8988T (cell line): Measurements from ENCODE around the gene CHML.
"Not testable (repeated sequence)": the region's sequence is repeated elsewhere in the genome, so short reads cannot be mapped to it uniquely, and the experiment has no call there.

Source experiments
- DNase-seq: peaks from one replicate; pipeline ENCODE4 v3.0.0; 2011

The CHML gene

GRCh38 chr1:241640149-241640866 lies at the start of gene CHML, which contains the start of gene OPN3:
CHML (minus strand) TSS chr1:241640369; CDS start chr1:241635766, 4,603 bp downstream.
OPN3 (minus strand) TSS chr1:241640369; CDS start chr1:241640254, 115 bp downstream.
- peak; percentile 95 for DNase-seq

- DNase-seq: no peak
These were observed 48.8 kb upstream of the CHML start for GRCh38 chr1:241688940-241689368.

- DNase-seq: no peak
These were observed 43.9 kb upstream of the CHML start for GRCh38 chr1:241684108-241684507.

GRCh38 chr1:241682921-241683320 lies 42.8 kb upstream of the CHML start:
- no peak for DNase-seq

GRCh38 chr1:241681861-241682448 lies 41.8 kb upstream of the CHML start:
- not testable (repeated sequence) for DNase-seq

GRCh38 chr1:241679961-241680360 lies 39.8 kb upstream of the CHML start:
- DNase-seq: no peak

- no peak for DNase-seq
These were observed 39.2 kb upstream of the CHML start for GRCh38 chr1:241679404-241679803.

GRCh38 chr1:241678536-241678935 lies 38.4 kb upstream of the CHML start:
- no peak for DNase-seq

- no peak for DNase-seq
These were observed 37.0 kb upstream of the CHML start for GRCh38 chr1:241677201-241677600.

- DNase-seq: no peak
These were observed 35.8 kb upstream of the CHML start for GRCh38 chr1:241675983-241676382.

GRCh38 chr1:241674805-241675384 lies 34.7 kb upstream of the CHML start:
- no peak for DNase-seq

GRCh38 chr1:241672301-241672700 lies 32.1 kb upstream of the CHML start:
- no peak for DNase-seq

GRCh38 chr1:241666419-241666818 lies 26.2 kb upstream of the CHML start:
- no peak for DNase-seq

GRCh38 chr1:241660424-241660972 lies 20.3 kb upstream of the CHML start:
- DNase-seq: no peak

- DNase-seq: not testable (repeated sequence)
These were observed 18.8 kb upstream of the CHML start for GRCh38 chr1:241659016-241659415.

GRCh38 chr1:241658081-241658793 lies 18.1 kb upstream of the CHML start:
- DNase-seq: no peak

- DNase-seq: no peak
These were observed 14.5 kb upstream of the CHML start for GRCh38 chr1:241654641-241655040.

- no peak for DNase-seq
These were observed 13.8 kb upstream of the CHML start for GRCh38 chr1:241654019-241654418.

- no peak for DNase-seq
These were observed 11.8 kb upstream of the CHML start, which contains the start of gene WDR64 for GRCh38 chr1:241652012-241652411. WDR64 (plus strand) TSS chr1:241652281; CDS start chr1:241652485, 204 bp downstream.

GRCh38 chr1:241648159-241648558 lies 8.0 kb upstream of the CHML start:
- DNase-seq: no peak

GRCh38 chr1:241647658-241648057 lies 7.5 kb upstream of the CHML start:
- DNase-seq: no peak

- DNase-seq: no peak
These were observed 6.0 kb upstream of the CHML start for GRCh38 chr1:241646201-241646600.

GRCh38 chr1:241645199-241645598 lies 5.0 kb upstream of the CHML start:
- no peak for DNase-seq
